CD4-positive, alpha-beta memory T cell (primary cell): ENCODE measurements around the gene ACAA2. TPM values are rescaled to one million over a fixed set of nuclear protein-coding genes. Genes with fewer than 3 reads are reported as not detected.

ENCODE experiments used
- CTCF ChIA-PET: fragments of 350-600 bp; sonication (Branson Sonifier 250); formaldehyde crosslinking; loops from one replicate; lab custom pipeline; 2021; ENCODE audit warnings: inconsistent platforms; ENCODE audit not compliant: partially characterized antibody; lab: Charles Lee
- POLR2A ChIA-PET: fragments of 350-600 bp; sonication (Branson Sonifier 250); formaldehyde crosslinking; loops from one replicate; lab custom pipeline; 2021; ENCODE audit not compliant: partially characterized antibody; lab: Charles Lee
- DNase-seq, 5 donors: peaks; one replicate each; pipeline versions ENCODE4 v3.0.0 to v3.0.0-alpha.2; 2020 to 2022; ENCODE audit warnings: mixed read lengths in 1 of 5
- H3K27ac ChIP-seq: one replicate; pipeline ENCODE4 v1.7.0; 2013; ENCODE audit warnings: low read depth, low read length
- H3K27me3 ChIP-seq: 2 replicates; pipeline ENCODE4 v1.7.0; 2013; ENCODE audit warnings: mild to moderate bottlenecking, low read length, moderate library complexity; ENCODE audit not compliant: insufficient read depth
- H3K36me3 ChIP-seq: 2 replicates; pipeline ENCODE4 v1.7.0; 2013; ENCODE audit warnings: mild to moderate bottlenecking, low read length, moderate library complexity; ENCODE audit not compliant: insufficient read depth
- H3K4me1 ChIP-seq: 2 replicates; pipeline ENCODE4 v1.7.0; 2013; ENCODE audit warnings: mild to moderate bottlenecking, low read length, moderate library complexity; ENCODE audit not compliant: insufficient read depth
- H3K4me3 ChIP-seq, 2 donors: one replicate each; pipeline ENCODE4 v1.7.0; 2013; ENCODE audit warnings: low read length in 2 of 2, mild to moderate bottlenecking in 1 of 2
- H3K9me3 ChIP-seq, 2 donors: one replicate each; pipeline ENCODE4 v1.7.0; 2013; ENCODE audit warnings: low read length in 2 of 2, control low read depth in 1 of 2; ENCODE audit not compliant: control insufficient read depth in 1 of 2
- H3K27ac Mint-ChIP-seq, 7 donors: one replicate each; pipeline ENCODE4 v1.8.0; 2020 to 2021; ENCODE audit warnings: mixed read lengths in 7 of 7, mild to moderate bottlenecking in 6 of 7, inconsistent platforms in 3 of 7, moderate library complexity in 3 of 7
- H3K27me3 Mint-ChIP-seq, 2 donors: one replicate each; pipeline ENCODE4 v1.8.0; 2020 to 2021; ENCODE audit warnings: mixed read lengths in 2 of 2
- H3K36me3 Mint-ChIP-seq, 2 donors: one replicate each; pipeline ENCODE4 v1.8.0; 2020 to 2021; ENCODE audit warnings: mixed read lengths in 2 of 2, inconsistent platforms in 1 of 2, mild to moderate bottlenecking in 1 of 2
- H3K4me1 Mint-ChIP-seq, 4 donors: one replicate each; pipeline ENCODE4 v1.8.0; 2020 to 2021; ENCODE audit warnings: mixed read lengths in 4 of 4, mild to moderate bottlenecking in 1 of 4
- H3K4me3 Mint-ChIP-seq, 8 donors: one replicate each; pipeline ENCODE4 v1.8.0; 2020 to 2021; ENCODE audit warnings: mixed read lengths in 8 of 8, mild to moderate bottlenecking in 7 of 8, moderate library complexity in 6 of 8, inconsistent platforms in 3 of 8
- H3K9me3 Mint-ChIP-seq, 8 donors: one replicate each; pipeline ENCODE4 v1.8.0; 2020 to 2021; ENCODE audit warnings: mixed read lengths in 8 of 8, mild to moderate bottlenecking in 5 of 8, inconsistent platforms in 3 of 8, moderate library complexity in 1 of 8
- intact Hi-C: fragments of 100-400 bp; cut with micrococcal nuclease; formaldehyde crosslinking; loops from one replicate; pipeline ENCODE4 v1.15.1; 2023
- polyA plus RNA-seq, 2 donors: library from polyadenylated mRNA; unstranded; fragments of 300-500 nt; fragmentation: Illumina TruSeq; gene quantifications; one replicate each; pipeline ENCODE4 v1.2.3, GENCODE V29; 2021
- total RNA-seq, 2 experiments: library from RNA; stranded (reverse); gene quantifications; one replicate each; pipeline ENCODE4 v1.2.3, GENCODE V29; 2021

Gene ACAA2
- total and polyA plus RNA-seq, 4 experiments from 2014 or later = 21.8 to 150 (median 44.1) TPM

DNA sequence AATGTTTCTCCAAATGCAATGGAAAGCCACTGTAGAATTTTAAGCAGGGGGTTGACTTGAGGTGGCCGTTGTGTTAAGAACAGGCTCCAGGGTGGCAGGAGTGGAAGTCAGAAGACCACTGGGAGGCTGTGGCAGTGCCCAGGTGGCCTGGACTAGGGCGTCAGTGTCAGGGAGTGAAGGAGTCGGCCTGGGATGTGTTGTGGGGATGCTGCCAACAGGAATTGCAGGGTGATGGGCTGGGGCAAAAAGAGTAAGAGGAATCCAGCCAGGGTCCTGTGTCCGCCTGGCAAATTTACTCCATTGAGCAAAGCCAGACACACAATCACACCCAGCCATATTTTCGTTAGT lies 55.1 kb downstream of the ACAA2 start:
- no peaks in the 10 kb centered on the region for H3K9me3 ChIP-seq
- DNase-seq = no peak
- no peaks in the 10 kb centered on the region for H3K27me3 Mint-ChIP-seq
- ChIA-PET POLR2A (no interaction called here), CTCF (no interaction called here)
- H3K27ac ChIP-seq = no peak overlapping the region
- H3K4me3 Mint-ChIP-seq = no peak overlapping the region
- intact Hi-C loops = no loop called here
- no peaks in the 10 kb centered on the region for H3K4me1 ChIP-seq
- H3K4me3 ChIP-seq = no peak overlapping the region
- peak overlapping the region in 1 of 7 donors; percentile 25 for H3K27ac Mint-ChIP-seq
- no peaks in the 10 kb centered on the region for H3K27me3 ChIP-seq
- H3K36me3 ChIP-seq = no peaks in the 10 kb centered on the region
- peaks cover 0 to 7% (median 0%) of the 10 kb centered on the region in 4 donors for H3K4me1 Mint-ChIP-seq
- peaks cover 0 to 1% (median 0%) of the 10 kb centered on the region in 8 donors for H3K9me3 Mint-ChIP-seq
- no peaks in the 10 kb centered on the region for H3K36me3 Mint-ChIP-seq

DNA sequence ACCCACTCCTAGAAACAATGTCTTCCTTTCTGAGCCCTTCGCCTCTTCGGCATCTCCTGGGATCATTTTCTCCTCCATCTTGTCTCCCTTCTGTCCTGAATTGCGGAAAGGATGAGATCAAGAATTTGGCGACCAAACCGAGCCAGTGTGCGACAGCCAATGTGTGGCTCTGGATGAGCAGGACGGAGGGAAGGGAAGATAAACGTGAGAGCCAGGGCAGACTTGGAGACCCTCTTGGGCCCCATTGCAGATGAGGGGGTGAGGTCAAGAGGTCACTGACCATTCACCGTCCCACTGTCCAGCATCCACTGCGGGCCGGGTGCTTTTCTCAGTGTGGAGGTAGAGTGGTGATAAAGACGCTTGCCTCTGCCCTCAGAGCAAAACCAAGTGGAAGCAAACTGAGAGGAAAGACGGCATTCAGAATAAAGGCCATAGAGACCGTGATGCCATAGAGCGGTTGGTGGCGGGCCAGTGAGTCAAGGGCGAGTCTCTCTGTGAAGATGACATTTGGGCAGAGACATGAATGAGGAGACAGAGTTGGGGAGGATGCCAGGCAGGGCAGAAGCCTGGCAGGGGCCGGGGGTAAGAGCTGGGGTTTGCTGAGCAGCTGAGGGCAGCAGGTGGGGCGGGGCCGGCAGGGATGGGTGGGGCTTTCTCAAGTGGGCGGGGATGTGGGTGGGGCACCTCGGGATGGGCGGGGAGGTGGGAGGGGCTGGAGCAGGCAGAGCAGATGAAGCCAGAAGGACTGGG lies 55.6 kb downstream of the ACAA2 start:
- H3K9me3 Mint-ChIP-seq = peaks cover 0 to 1% (median 0%) of the 10 kb centered on the region in 8 donors
- CTCF ChIA-PET = no interaction called here

DNA sequence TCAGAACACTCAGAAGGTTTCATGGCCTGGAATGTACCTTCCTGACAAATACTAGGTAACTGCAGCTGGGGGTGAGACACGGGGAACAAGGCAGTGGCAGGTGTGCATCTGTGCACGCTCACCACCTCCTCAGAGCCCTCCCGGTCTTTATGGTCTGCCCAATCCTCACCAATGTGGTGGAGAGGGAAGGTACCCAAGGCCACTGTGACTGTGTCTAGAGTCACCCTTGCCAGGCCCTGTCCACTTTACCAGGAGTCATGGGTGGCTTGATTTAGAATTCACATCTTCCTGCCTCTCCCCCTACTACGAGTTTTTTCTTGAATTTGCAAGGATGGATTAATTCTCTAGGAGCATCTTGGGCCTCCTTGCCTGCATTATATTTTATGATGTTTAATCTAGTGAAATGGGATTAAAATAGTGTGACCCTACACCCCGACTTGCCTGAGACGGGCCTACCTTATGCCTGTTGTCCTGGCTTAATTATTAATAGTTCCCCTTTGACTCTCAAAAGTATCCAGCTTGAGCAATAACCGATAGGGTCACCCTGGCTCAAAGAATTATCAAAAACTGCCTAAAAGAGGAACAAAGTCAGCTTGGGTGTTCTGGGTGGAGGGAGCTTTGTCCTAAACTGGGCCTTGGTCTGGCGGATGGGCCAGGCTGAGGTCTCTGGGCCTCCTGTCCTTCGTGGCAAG lies 56.5 kb downstream of the ACAA2 start:
- intact Hi-C loops = no loop called here
- no peaks in the 10 kb centered on the region for H3K27me3 ChIP-seq

More for the DNA sequence above, 55.6 kb downstream of the ACAA2 start:
- Histone ChIP-seq H3K4me1 (no peaks in the 10 kb centered on the region), H3K36me3 (no peaks in the 10 kb centered on the region), H3K27me3 (no peaks in the 10 kb centered on the region), H3K27ac (no peak overlapping the region), H3K4me3 (no peak overlapping the region), H3K9me3 (no peaks in the 10 kb centered on the region)
- intact Hi-C loops = no loop called here
- Mint-ChIP-seq H3K36me3 (no peaks in the 10 kb centered on the region), H3K4me3 (no peak overlapping the region), H3K27ac (peak overlapping the region in 2 of 7 donors; percentile 9 to 25), H3K4me1 (peaks cover 2 to 10% (median 3%) of the 10 kb centered on the region in 4 donors), H3K27me3 (no peaks in the 10 kb centered on the region)
- POLR2A ChIA-PET = no interaction called here
- DNase-seq = no peak

DNA sequence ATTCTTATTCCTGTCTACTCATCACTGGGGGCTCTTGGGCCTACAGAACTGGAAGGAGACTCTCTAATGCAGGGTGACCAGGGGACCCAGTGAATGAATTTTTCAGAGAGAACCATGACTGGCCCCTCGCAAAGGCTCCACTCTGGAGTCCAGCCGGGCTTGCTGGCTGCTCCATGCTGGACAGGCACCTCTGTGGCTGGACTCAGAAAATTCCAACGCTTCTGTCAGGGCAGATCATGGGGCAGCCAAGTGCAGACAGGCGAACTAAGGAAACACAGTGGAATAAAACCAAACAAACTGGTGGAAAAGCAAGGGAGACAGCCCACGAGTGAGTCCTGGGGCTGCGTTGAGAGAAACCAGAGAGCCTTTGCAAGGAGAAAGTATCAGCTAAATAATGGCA lies 57.2 kb downstream of the ACAA2 start:
- Histone ChIP-seq H3K4me3 (no peak overlapping the region), H3K9me3 (no peaks in the 10 kb centered on the region), H3K36me3 (no peaks in the 10 kb centered on the region), H3K27me3 (no peaks in the 10 kb centered on the region), H3K27ac (no peak overlapping the region), H3K4me1 (peaks cover 13% of the 10 kb centered on the region)
- peaks cover 14 to 26% (median 18%) of the 10 kb centered on the region in 4 donors for H3K4me1 Mint-ChIP-seq
- H3K27me3 Mint-ChIP-seq = no peaks in the 10 kb centered on the region
- intact Hi-C loops = no loop called here
- CTCF ChIA-PET = no interaction called here
- H3K36me3 Mint-ChIP-seq = no peaks in the 10 kb centered on the region
- no peak overlapping the region for H3K4me3 Mint-ChIP-seq
- no peaks in the 10 kb centered on the region for H3K9me3 Mint-ChIP-seq
- H3K27ac Mint-ChIP-seq = no peak overlapping the region
- POLR2A ChIA-PET = no interaction called here
- no peak for DNase-seq

More for the DNA sequence above, 56.5 kb downstream of the ACAA2 start:
- Histone ChIP-seq H3K27ac (no peak overlapping the region), H3K4me1 (peaks cover 7% of the 10 kb centered on the region), H3K4me3 (no peak overlapping the region), H3K36me3 (no peaks in the 10 kb centered on the region), H3K9me3 (no peaks in the 10 kb centered on the region)
- Mint-ChIP-seq H3K36me3 (no peaks in the 10 kb centered on the region), H3K4me3 (no peak overlapping the region), H3K27me3 (no peaks in the 10 kb centered on the region), H3K27ac (no peak overlapping the region), H3K4me1 (peaks cover 9 to 19% (median 11%) of the 10 kb centered on the region in 4 donors), H3K9me3 (no peaks in the 10 kb centered on the region)
- DNase-seq = no peak
- ChIA-PET CTCF (no interaction called here), POLR2A (no interaction called here)

DNA sequence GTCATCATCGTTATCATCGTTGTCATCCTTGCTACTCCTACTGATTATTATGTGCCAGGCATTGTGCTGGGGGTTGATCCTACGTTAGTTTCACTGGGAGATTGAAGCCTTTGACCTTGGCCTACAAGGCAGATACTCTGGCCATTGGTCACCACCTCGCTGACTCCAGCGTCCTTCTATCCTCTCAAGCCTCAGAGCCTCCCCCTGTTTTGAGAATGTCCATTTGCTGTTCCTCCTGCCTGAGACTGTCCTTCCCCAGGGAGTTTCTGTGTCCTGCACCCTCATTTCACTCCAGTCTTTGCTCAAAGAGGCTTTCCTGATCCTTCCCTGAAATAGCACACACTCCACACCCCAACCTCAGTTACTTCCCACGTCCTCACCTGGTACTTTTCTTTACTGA lies 57.8 kb downstream of the ACAA2 start:
- H3K27ac Mint-ChIP-seq = peak overlapping the region in 1 of 7 donors; percentile 3
- no peak for DNase-seq
- CTCF ChIA-PET = no interaction called here
- H3K27me3 ChIP-seq = no peaks in the 10 kb centered on the region
- no peak overlapping the region for H3K27ac ChIP-seq
- POLR2A ChIA-PET = no interaction called here
- H3K36me3 ChIP-seq = no peaks in the 10 kb centered on the region
- no peaks in the 10 kb centered on the region for H3K9me3 Mint-ChIP-seq
- no peaks in the 10 kb centered on the region for H3K36me3 Mint-ChIP-seq
- no peak overlapping the region for H3K4me3 ChIP-seq
- no peak overlapping the region for H3K4me3 Mint-ChIP-seq
- peaks cover 16 to 28% (median 20%) of the 10 kb centered on the region in 4 donors for H3K4me1 Mint-ChIP-seq
- no peaks in the 10 kb centered on the region for H3K9me3 ChIP-seq
- intact Hi-C loops = no loop called here
- H3K4me1 ChIP-seq = peaks cover 15% of the 10 kb centered on the region
- H3K27me3 Mint-ChIP-seq = no peaks in the 10 kb centered on the region

DNA sequence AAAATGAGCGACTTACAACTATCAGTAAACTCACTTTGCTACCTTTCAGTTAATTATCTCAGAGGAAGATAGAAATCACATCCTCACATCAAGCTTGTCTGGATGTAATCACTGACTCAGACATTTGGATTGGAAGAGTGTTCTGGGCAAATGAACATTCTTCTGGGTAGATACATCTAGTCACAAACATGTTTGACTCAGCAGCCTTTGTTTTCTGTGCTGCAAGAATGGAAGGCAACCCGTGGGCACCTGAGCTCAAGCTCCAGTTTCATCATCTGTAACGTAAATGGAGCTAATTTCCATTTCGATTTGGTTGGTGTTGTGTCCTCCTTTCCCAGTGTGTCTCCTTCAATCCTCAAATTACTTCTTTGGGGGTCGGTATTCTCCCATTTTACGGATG lies 58.5 kb downstream of the ACAA2 start:
- H3K4me3 ChIP-seq = no peak overlapping the region
- no peaks in the 10 kb centered on the region for H3K36me3 Mint-ChIP-seq
- no peak overlapping the region for H3K27ac ChIP-seq
- H3K4me1 Mint-ChIP-seq = peaks cover 16 to 28% (median 20%) of the 10 kb centered on the region in 4 donors
- H3K4me1 ChIP-seq = peaks cover 15% of the 10 kb centered on the region
- intact Hi-C loops = no loop called here
- no peaks in the 10 kb centered on the region for H3K27me3 Mint-ChIP-seq
- H3K4me3 Mint-ChIP-seq = no peak overlapping the region
- H3K27me3 ChIP-seq = no peaks in the 10 kb centered on the region
- H3K36me3 ChIP-seq = no peaks in the 10 kb centered on the region
- H3K9me3 ChIP-seq = no peaks in the 10 kb centered on the region
- H3K27ac Mint-ChIP-seq = no peak overlapping the region
- ChIA-PET CTCF (no interaction called here), POLR2A (no interaction called here)
- DNase-seq = no peak
- no peaks in the 10 kb centered on the region for H3K9me3 Mint-ChIP-seq

- no peak overlapping the region for H3K27ac Mint-ChIP-seq
- Histone ChIP-seq H3K4me3 (no peak overlapping the region), H3K27me3 (no peaks in the 10 kb centered on the region), H3K36me3 (no peaks in the 10 kb centered on the region), H3K27ac (no peak overlapping the region), H3K4me1 (peaks cover 15% of the 10 kb centered on the region), H3K9me3 (no peaks in the 10 kb centered on the region)
- CTCF ChIA-PET = no interaction called here
- intact Hi-C loops = no loop called here
- H3K36me3 Mint-ChIP-seq = no peaks in the 10 kb centered on the region
- no peaks in the 10 kb centered on the region for H3K27me3 Mint-ChIP-seq
- peaks cover 17 to 28% (median 20%) of the 10 kb centered on the region in 4 donors for H3K4me1 Mint-ChIP-seq
- no peak overlapping the region for H3K4me3 Mint-ChIP-seq
- POLR2A ChIA-PET = no interaction called here
- no peaks in the 10 kb centered on the region for H3K9me3 Mint-ChIP-seq
- DNase-seq = no peak
Measured at GRCh38 chr18:49753643-49754042, 59.7 kb downstream of the ACAA2 start.
